ENCODE data around the gene KLK15. TPM values are rescaled to one million over a fixed set of nuclear protein-coding genes. Genes with fewer than 3 reads are reported as not detected.

KLK15 gene
- polyA plus RNA-seq, 1 experiment: not detected

GRCh38 chr19:50780753-50781435 is 52.5 kb downstream of the KLK15 start:
- Histone ChIP-seq H3K9me3 (ENCODE audit: control insufficient read depth, insufficient read depth, low read length) (no peaks in the 10 kb centered on the region; the same call in none of the 2 replicates), H3K4me3 (ENCODE audit: low read depth, low read length) (no peak overlapping the region), H3K27ac (ENCODE audit: low read depth, low read length) (no peak overlapping the region), H3K27me3 (ENCODE audit: control insufficient read depth, insufficient read depth, low read length) (peaks cover 35% of the 10 kb centered on the region)
- DNase-seq (ENCODE audit: low read depth, low spot score): no peak
- TF ChIP-seq CTCF (IDR thresholded peaks at IDR 0.05; ENCODE audit: low read depth, low read length): no peak
- ChIA-PET POLR2A (no interaction called here), CTCF (interaction anchor here (1.1 to 5.0 kb wide), 6 partner anchors 56 to 413 kb away, joined by 3 to 71 read pairs (median 16); no protein-coding TSS in a partner anchor)

- Histone ChIP-seq H3K4me3 (ENCODE audit: low read depth, low read length) (no peak overlapping the region), H3K27ac (ENCODE audit: low read depth, low read length) (no peak overlapping the region), H3K9me3 (ENCODE audit: control insufficient read depth, insufficient read depth, low read length) (no peaks in the 10 kb centered on the region; the same call in none of the 2 replicates), H3K27me3 (ENCODE audit: control insufficient read depth, insufficient read depth, low read length) (peaks cover 35% of the 10 kb centered on the region)
- CTCF ChIA-PET: interaction anchor here (0.8 to 3.0 kb wide), 4 partner anchors 56 to 243 kb away, joined by 3 to 14 read pairs (median 10); partner anchors contain the start of gene CLEC11A
- POLR2A ChIA-PET: no interaction called here
- no peak for TF ChIP-seq CTCF (IDR thresholded peaks at IDR 0.05; ENCODE audit: low read depth, low read length)
- DNase-seq (ENCODE audit: low read depth, low spot score): no peak
Measured at GRCh38 chr19:50779504-50780457, 53.6 kb downstream of the KLK15 start.

GRCh38 chr19:50778906-50779430 is 54.4 kb downstream of the KLK15 start:
- no peak overlapping the region for H3K27ac ChIP-seq (ENCODE audit: low read depth, low read length)
- CTCF ChIA-PET: interaction anchor here (0.5 to 3.0 kb wide), 4 partner anchors 56 to 403 kb away, joined by 3 to 14 read pairs (median 10); partner anchors contain the start of gene CLEC11A
- TF ChIP-seq CTCF (IDR thresholded peaks at IDR 0.05; ENCODE audit: low read depth, low read length): no peak
- peaks cover 35% of the 10 kb centered on the region for H3K27me3 ChIP-seq (ENCODE audit: control insufficient read depth, insufficient read depth, low read length)
- H3K4me3 ChIP-seq (ENCODE audit: low read depth, low read length): no peak overlapping the region
- no peaks in the 10 kb centered on the region; the same call in none of the 2 replicates for H3K9me3 ChIP-seq (ENCODE audit: control insufficient read depth, insufficient read depth, low read length)
- POLR2A ChIA-PET: no interaction called here
- no peak for DNase-seq (ENCODE audit: low read depth, low spot score)

GRCh38 chr19:50777830-50778303 is 55.5 kb downstream of the KLK15 start:
- no peak for TF ChIP-seq CTCF (IDR thresholded peaks at IDR 0.05; ENCODE audit: low read depth, low read length)
- ChIA-PET POLR2A (no interaction called here), CTCF (interaction anchor here (0.5 to 1.3 kb wide), 5 partner anchors 10 to 240 kb away, joined by 3 to 5 read pairs (median 4); no protein-coding TSS in a partner anchor)
- Histone ChIP-seq H3K4me3 (ENCODE audit: low read depth, low read length) (no peak overlapping the region), H3K9me3 (ENCODE audit: control insufficient read depth, insufficient read depth, low read length) (no peaks in the 10 kb centered on the region; the same call in none of the 2 replicates), H3K27ac (ENCODE audit: low read depth, low read length) (no peak overlapping the region), H3K27me3 (ENCODE audit: control insufficient read depth, insufficient read depth, low read length) (peaks cover 33% of the 10 kb centered on the region)
- DNase-seq (ENCODE audit: low read depth, low spot score): no peak
